Uterus (tissue), 4 donors: Measurements from ENCODE around the gene PRIMA1. TPM values are rescaled to one million over a fixed set of nuclear protein-coding genes. Genes with fewer than 3 reads are reported as not detected.

ENCODE experiments used
- DNase-seq, 2 donors: peaks; one replicate each; pipeline ENCODE4 v3.0.0-alpha.2; 2019 to 2020
- H3K27ac ChIP-seq, 2 donors: fragments of 200-600 bp; sonication (generic); 1 replicate in 1 of 2; 2 replicates in 1 of 2; pipeline ENCODE4 v1.5.1; 2016 to 2018
- H3K27me3 ChIP-seq, 2 donors: fragments of 200-600 bp; sonication (generic); one replicate each; pipeline ENCODE4 v1.5.1; 2018 to 2019; ENCODE audit warnings: control low read depth in 1 of 2
- H3K36me3 ChIP-seq, 2 donors: fragments of 200-600 bp; sonication (generic); one replicate each; pipeline ENCODE4 v1.5.1; 2019; ENCODE audit warnings: control low read depth in 1 of 2
- H3K4me1 ChIP-seq, 2 donors: fragments of 200-600 bp; sonication (generic); one replicate each; pipeline ENCODE4 v1.5.1; 2018 to 2019; ENCODE audit warnings: control low read depth in 1 of 2
- H3K4me3 ChIP-seq, 2 donors: fragments of 200-600 bp; sonication (generic); 1 replicate in 1 of 2; 2 replicates in 1 of 2; pipeline ENCODE4 v1.5.1; 2018 to 2019; ENCODE audit warnings: mild to moderate bottlenecking in 1 of 2
- H3K9me3 ChIP-seq, 2 donors: fragments of 200-600 bp; sonication (generic); one replicate each; pipeline ENCODE4 v1.5.1; 2019; ENCODE audit warnings: control low read depth in 1 of 2
- CTCF ChIP-seq, 4 experiments: fragments of 200-600 bp in 2 of 4; fragments of 450-650 bp in 2 of 4; sonication (generic) in 2 of 4; IDR thresholded peaks; one replicate each; pipeline ENCODE4 v1.5.1; 2016 to 2019; ENCODE audit warnings: antibody characterized with exemption in 4 of 4, mild to moderate bottlenecking in 2 of 4, moderate library complexity in 1 of 4
- POLR2A ChIP-seq, 2 donors: fragments of 450-650 bp; IDR thresholded peaks; one replicate each; pipeline ENCODE4 v1.6.1; 2016; ENCODE audit warnings: antibody characterized with exemption in 2 of 2, mild to moderate bottlenecking in 1 of 2, moderate library complexity in 1 of 2
- intact Hi-C: fragments of 100-400 bp; cut with DNase I; formaldehyde crosslinking; loops from one replicate; pipeline ENCODE4 v1.15.1; 2023; ENCODE audit warnings: low total_unique reads
- total RNA-seq, 4 donors: library from RNA; depleted of rRNA in 3 of 4; stranded (reverse); fragments of >200 nt in 3 of 4; gene quantifications; one replicate each; pipeline versions ENCODE4 v1.1.0 to v1.2.4, GENCODE V29; 2014 to 2023
- donor health status: DM: yes; HTN: yes; CAD: no.

Gene PRIMA1
- total RNA-seq, 4 donors from 2014 or later: 0.48 to 24.5 (median 3.8) TPM

GRCh38 chr14:93797071-93797470, 8.8 kb upstream of the PRIMA1 start:
- no peak overlapping the region for H3K27ac ChIP-seq
- intact Hi-C loops: no loop called here
- H3K36me3 ChIP-seq: no peaks in the 10 kb centered on the region
- H3K4me3 ChIP-seq: no peak overlapping the region
- no peaks in the 10 kb centered on the region for H3K27me3 ChIP-seq
- no peaks in the 10 kb centered on the region for H3K9me3 ChIP-seq
- H3K4me1 ChIP-seq: peaks cover 0 to 9% of the 10 kb centered on the region in 2 donors
- DNase-seq: no peak
- TF ChIP-seq POLR2A (IDR thresholded peaks at IDR 0.05) (no peak), CTCF (IDR thresholded peaks at IDR 0.05) (no peak)

GRCh38 chr14:93794756-93795155, 6.5 kb upstream of the PRIMA1 start:
- Histone ChIP-seq H3K27me3 (no peaks in the 10 kb centered on the region), H3K36me3 (no peaks in the 10 kb centered on the region), H3K9me3 (no peaks in the 10 kb centered on the region), H3K4me1 (peaks cover 0 to 14% of the 10 kb centered on the region in 2 donors), H3K4me3 (no peak overlapping the region), H3K27ac (no peak overlapping the region)
- intact Hi-C loops: no loop called here
- no peak for DNase-seq
- TF ChIP-seq POLR2A (IDR thresholded peaks at IDR 0.05): no peak
- TF ChIP-seq CTCF (IDR thresholded peaks at IDR 0.05): no peak

GRCh38 chr14:93793555-93794324, 5.5 kb upstream of the PRIMA1 start:
- intact Hi-C loops: no loop called here
- Histone ChIP-seq H3K27me3 (no peaks in the 10 kb centered on the region), H3K27ac (no peak overlapping the region), H3K4me1 (peaks cover 3 to 15% of the 10 kb centered on the region in 2 donors), H3K4me3 (no peak overlapping the region), H3K9me3 (no peaks in the 10 kb centered on the region), H3K36me3 (no peaks in the 10 kb centered on the region)
- DNase-seq: no peak
- no peak for TF ChIP-seq CTCF (IDR thresholded peaks at IDR 0.05)
- TF ChIP-seq POLR2A (IDR thresholded peaks at IDR 0.05): no peak

- Histone ChIP-seq H3K27ac (no peak overlapping the region), H3K36me3 (no peaks in the 10 kb centered on the region), H3K9me3 (no peaks in the 10 kb centered on the region), H3K4me3 (no peak overlapping the region), H3K27me3 (no peaks in the 10 kb centered on the region), H3K4me1 (peaks cover 7 to 15% of the 10 kb centered on the region in 2 donors)
- DNase-seq: no peak
- intact Hi-C loops: no loop called here
- no peak for TF ChIP-seq POLR2A (IDR thresholded peaks at IDR 0.05)
- no peak for TF ChIP-seq CTCF (IDR thresholded peaks at IDR 0.05)
Measured at GRCh38 chr14:93792391-93792790, 4.1 kb upstream of the PRIMA1 start.

- Histone ChIP-seq H3K27ac (no peak overlapping the region), H3K36me3 (no peaks in the 10 kb centered on the region), H3K4me3 (no peak overlapping the region), H3K9me3 (no peaks in the 10 kb centered on the region), H3K27me3 (no peaks in the 10 kb centered on the region), H3K4me1 (peaks cover 14 to 15% of the 10 kb centered on the region in 2 donors)
- DNase-seq: no peak
- intact Hi-C loops: no loop called here
- TF ChIP-seq POLR2A (IDR thresholded peaks at IDR 0.05): no peak
- TF ChIP-seq CTCF (IDR thresholded peaks at IDR 0.05): no peak
Measured at GRCh38 chr14:93790966-93791365, 2.7 kb upstream of the PRIMA1 start.
